ENCODE data around the gene SMIM1. TPM values are rescaled to one million over a fixed set of nuclear protein-coding genes. Genes with fewer than 3 reads are reported as not detected.

The SMIM1 gene
- total RNA-seq, 1 experiment from 2014 or later: 5.5 TPM

GRCh38 chr1:3789421-3790300 is 17.1 kb downstream of the SMIM1 start:
- Histone ChIP-seq H4K20me1 (ENCODE audit: insufficient read depth) (no peaks in the 10 kb centered on the region), H3K4me2 (ENCODE audit: low read length) (no peak overlapping the region), H3K4me1 (ENCODE audit: control insufficient read depth in 1 of 2, insufficient read depth in 2 of 2, low read length in 2 of 2) (peaks cover 6 to 14% of the 10 kb centered on the region in 2 experiments; a peak in 2 of 4 replicates), H3K9me2 (ENCODE audit: insufficient read depth) (no peaks in the 10 kb centered on the region), H3K27ac (ENCODE audit: low read depth, low read length) (no peak overlapping the region), H3K4me3 (replicated peaks in 1 of 2; ENCODE audit: low read depth in 1 of 2, low read length in 2 of 2) (no peak overlapping the region), H3K79me2 (ENCODE audit: insufficient read depth, low read length) (peaks cover 68% of the 10 kb centered on the region), H2AFZ (ENCODE audit: low read depth, low read length, poor library complexity, severe bottlenecking) (no peak overlapping the region), H3K9me3 (ENCODE audit: control insufficient read depth in 1 of 2, insufficient read depth in 1 of 2, low read depth in 1 of 2, low read length in 2 of 2) (no peaks in the 10 kb centered on the region), H3K36me3 (ENCODE audit: control insufficient read depth in 1 of 2, insufficient read depth in 2 of 2, low read length in 2 of 2) (peaks cover 4 to 19% of the 10 kb centered on the region in 2 experiments), H3K9ac (ENCODE audit: low read length) (no peak overlapping the region), H3K27me3 (ENCODE audit: insufficient read depth, low read length) (no peaks in the 10 kb centered on the region)
- TF ChIP-seq ZBTB33 (IDR thresholded peaks at IDR 0.05; ENCODE audit: extremely low read depth, insufficient replicate concordance, low read length): no peak
- TF ChIP-seq SP1 (IDR thresholded peaks at IDR 0.05; ENCODE audit: low read depth): no peak
- TF ChIP-seq POLR2AphosphoS5 (IDR thresholded peaks at IDR 0.05; ENCODE audit: low read depth, low read length): no peak
- TF ChIP-seq ZFX (IDR thresholded peaks at IDR 0.05): no peak
- no peak for TF ChIP-seq TCF7L2 (IDR thresholded peaks at IDR 0.05; ENCODE audit: borderline replicate concordance, extremely low read depth, insufficient read depth, insufficient read length)
- TF ChIP-seq CEBPB (IDR thresholded peaks at IDR 0.05; ENCODE audit: low read depth): no peak
- TF ChIP-seq CBX3 (IDR thresholded peaks at IDR 0.05; ENCODE audit: low read depth): no peak
- TF ChIP-seq SRF (IDR thresholded peaks at IDR 0.05; ENCODE audit: low read depth): no peak
- TF ChIP-seq EGR1 (IDR thresholded peaks at IDR 0.05; ENCODE audit: low read depth): no peak
- no peak for TF ChIP-seq FOSL1 (IDR thresholded peaks at IDR 0.05; ENCODE audit: low read depth)
- TF ChIP-seq ZNF274 (IDR thresholded peaks at IDR 0.05; ENCODE audit: low read depth, low read length): no peak
- no peak for TF ChIP-seq RAD21 (IDR thresholded peaks at IDR 0.05; ENCODE audit: low read depth)
- no peak for TF ChIP-seq JUND (IDR thresholded peaks at IDR 0.05)
- no peak for TF ChIP-seq EZH2phosphoT487 (IDR thresholded peaks at IDR 0.05; ENCODE audit: borderline replicate concordance)
- TF ChIP-seq MAX (IDR thresholded peaks at IDR 0.05): no peak
- no TSS peak for BruUV-seq (replicated peaks)
- ChIA-PET CTCF (no interaction called here), POLR2A (no interaction called here), RAD21 (ENCODE audit: low non-redundant PET in 1 of 2, low total read pairs in 2 of 2, uncharacterized antibody in 2 of 2, unreplicated experiment in 2 of 2) (no interaction called here)
- intact Hi-C loops (cut with micrococcal nuclease): no loop called here
- no peak for DNase-seq (ENCODE audit: low read depth, low spot score)
- ATAC-seq: no peak
